ENCODE results near the gene CDH15. TPM values are rescaled to one million over a fixed set of nuclear protein-coding genes. Genes with fewer than 3 reads are reported as not detected.

Gene CDH15
- polyA plus RNA-seq, 1 experiment: 0.07 TPM

GRCh38 chr16:89145406-89146161 lies 26.0 kb upstream of the CDH15 start:
- ChIA-PET CTCF (no interaction called here), POLR2A (no interaction called here)
- no peak for DNase-seq (ENCODE audit: low read depth)
- Histone ChIP-seq H3K36me3 (ENCODE audit: control insufficient read depth, insufficient read depth, low read length) (peaks cover 12% of the 10 kb centered on the region), H3K4me3 (ENCODE audit: low read depth, low read length) (no peak overlapping the region), H3K27me3 (ENCODE audit: control insufficient read depth, insufficient read depth, low read length) (no peaks in the 10 kb centered on the region)
- no peak for TF ChIP-seq CTCF (IDR thresholded peaks at IDR 0.05; ENCODE audit: insufficient read depth, low read depth, low read length)

- POLR2A ChIA-PET: no interaction called here
These were observed 25.1 kb upstream of the CDH15 start for GRCh38 chr16:89146211-89147005.

GRCh38 chr16:89147085-89147817 lies 24.3 kb upstream of the CDH15 start:
- Histone ChIP-seq H3K36me3 (ENCODE audit: control insufficient read depth, insufficient read depth, low read length) (peaks cover 8% of the 10 kb centered on the region), H3K4me3 (ENCODE audit: low read depth, low read length) (no peak overlapping the region), H3K27me3 (ENCODE audit: control insufficient read depth, insufficient read depth, low read length) (no peaks in the 10 kb centered on the region)
- CTCF ChIA-PET: no interaction called here
- POLR2A ChIA-PET: no interaction called here
- TF ChIP-seq CTCF (IDR thresholded peaks at IDR 0.05; ENCODE audit: insufficient read depth, low read depth, low read length): no peak
- no peak for DNase-seq (ENCODE audit: low read depth)

More at GRCh38 chr16:89146211-89147005, 25.1 kb upstream of the CDH15 start:
- no peaks in the 10 kb centered on the region for H3K27me3 ChIP-seq (ENCODE audit: control insufficient read depth, insufficient read depth, low read length)
- peaks cover 11% of the 10 kb centered on the region for H3K36me3 ChIP-seq (ENCODE audit: control insufficient read depth, insufficient read depth, low read length)
- no peak overlapping the region for H3K4me3 ChIP-seq (ENCODE audit: low read depth, low read length)
- CTCF ChIA-PET: no interaction called here
- no peak for DNase-seq (ENCODE audit: low read depth)
- no peak for TF ChIP-seq CTCF (IDR thresholded peaks at IDR 0.05; ENCODE audit: insufficient read depth, low read depth, low read length)

GRCh38 chr16:89149386-89149785 lies 22.2 kb upstream of the CDH15 start:
- Histone ChIP-seq H3K27me3 (ENCODE audit: control insufficient read depth, insufficient read depth, low read length) (no peaks in the 10 kb centered on the region), H3K4me3 (ENCODE audit: low read depth, low read length) (no peak overlapping the region), H3K36me3 (ENCODE audit: control insufficient read depth, insufficient read depth, low read length) (peaks cover 8% of the 10 kb centered on the region)
- no peak for DNase-seq (ENCODE audit: low read depth)
- POLR2A ChIA-PET: no interaction called here
- TF ChIP-seq CTCF (IDR thresholded peaks at IDR 0.05; ENCODE audit: insufficient read depth, low read depth, low read length): no peak
- CTCF ChIA-PET: interaction anchor here (1.4 kb wide), 1 partner anchor 18 kb away, joined by 3 read pairs; no protein-coding TSS in a partner anchor
